HG03139 (cell line): Measurements from ENCODE around the gene APOC4.
"Not testable (repeated sequence)": the region's sequence is repeated elsewhere in the genome, so short reads cannot be mapped to it uniquely, and the experiment has no call there.

Experiments used
- ATAC-seq: cut with Tn5 transposase; IDR thresholded peaks from one replicate; pipeline ENCODE4 v1.9.1; 2021; ENCODE audit not compliant: unreplicated experiment

The APOC4 gene

DNA sequence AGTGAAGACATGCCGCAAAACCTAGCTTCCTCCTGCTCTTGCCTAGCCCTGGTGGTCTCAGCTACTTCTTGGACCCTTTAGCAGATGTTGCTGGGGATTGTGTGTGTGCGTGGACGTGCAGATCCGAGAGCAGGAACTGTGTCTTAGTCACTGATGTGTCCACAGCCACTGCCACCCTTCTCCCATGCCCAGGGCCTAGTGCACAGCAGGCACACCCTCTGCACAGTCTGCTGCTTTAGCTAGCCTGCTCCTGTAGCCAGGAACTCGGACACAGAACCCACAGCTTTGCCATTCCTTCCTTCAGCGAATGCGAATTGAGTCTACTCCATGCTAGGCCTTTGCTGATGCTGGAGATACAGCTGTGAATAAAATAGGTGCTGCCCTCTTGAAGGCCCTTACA, 15.5 kb downstream of the APOC4 start:
- no peak for ATAC-seq

DNA sequence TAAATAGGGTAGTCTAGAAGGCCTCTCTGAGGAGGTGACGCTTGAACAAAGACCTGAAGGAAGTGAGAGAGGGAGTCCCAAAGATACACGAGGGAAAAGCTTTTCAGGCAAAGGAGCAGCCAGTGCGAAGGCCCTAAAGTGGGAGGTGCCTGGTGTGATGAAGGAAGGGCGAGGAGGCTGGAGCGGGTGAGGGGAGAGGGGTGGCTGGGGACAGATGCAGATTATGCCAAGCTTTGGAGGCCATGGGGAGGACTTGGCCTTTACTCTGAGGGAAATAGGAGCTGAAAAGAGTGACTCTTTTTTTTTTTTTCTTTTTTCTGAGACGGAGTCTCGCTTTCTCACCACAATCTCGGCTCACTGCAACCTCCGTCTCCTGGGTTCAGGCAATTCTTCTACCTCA, 16.1 kb downstream of the APOC4 start:
- no peak for ATAC-seq

DNA sequence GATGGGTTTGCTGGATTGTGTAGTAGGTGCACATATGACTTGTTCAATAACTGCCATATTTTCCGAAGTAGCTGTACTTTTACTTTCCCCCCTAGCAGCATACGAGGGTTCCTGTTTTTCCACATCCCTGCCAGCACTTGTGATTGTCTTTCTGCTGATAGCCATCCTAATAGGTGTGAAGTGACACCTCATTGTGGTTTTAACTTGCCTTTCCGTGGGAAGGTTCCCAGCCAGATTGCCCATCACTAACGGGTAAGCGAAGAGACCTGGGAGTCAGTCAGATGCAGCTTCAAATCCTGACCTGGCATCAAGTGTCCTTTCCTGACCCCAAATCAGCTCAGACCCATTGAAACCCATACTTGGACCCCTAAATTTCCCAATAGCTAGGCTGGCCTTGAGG, 17.7 kb downstream of the APOC4 start:
- no peak for ATAC-seq

DNA sequence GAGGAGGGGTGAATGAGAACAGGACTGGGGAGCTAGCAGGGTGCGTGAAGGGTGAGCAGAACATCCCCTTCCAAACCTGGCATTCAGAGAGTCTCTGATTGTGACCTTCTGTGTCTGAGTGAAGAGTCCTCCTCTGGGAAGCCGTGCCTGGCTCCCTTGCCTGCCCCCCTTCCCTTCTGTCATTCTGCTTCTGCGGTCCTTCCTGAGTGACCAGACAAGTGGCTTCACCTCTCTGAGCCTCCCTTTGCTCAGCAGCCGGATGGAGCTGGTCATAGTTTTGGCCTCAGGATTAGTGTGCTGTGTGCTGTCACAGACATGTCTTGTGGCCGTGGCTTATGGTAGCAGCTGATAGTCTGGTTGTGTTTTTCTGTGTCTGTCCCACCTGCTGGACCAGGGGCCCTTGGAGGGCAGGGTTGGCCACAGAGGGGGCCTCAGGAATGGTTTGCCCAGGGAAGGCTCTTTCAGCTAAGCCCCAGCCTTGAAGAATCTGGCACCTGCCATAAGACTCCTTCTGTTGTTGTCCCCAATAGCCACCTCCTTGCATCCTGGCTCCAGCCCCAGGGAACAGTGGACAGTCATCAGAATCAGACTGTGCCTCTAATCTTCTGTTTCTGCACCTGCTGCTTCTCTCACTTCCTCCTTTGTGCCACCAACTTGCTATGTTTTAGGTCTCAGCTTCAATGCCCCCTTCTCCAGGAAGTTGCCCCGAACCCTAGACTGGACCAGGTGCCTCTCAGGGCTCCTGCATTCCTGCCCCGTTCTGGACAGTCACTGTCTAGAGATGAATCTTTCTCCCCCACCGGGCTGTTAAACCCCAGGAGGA, 19.1 kb downstream of the APOC4 start:
- ATAC-seq = no peak

DNA sequence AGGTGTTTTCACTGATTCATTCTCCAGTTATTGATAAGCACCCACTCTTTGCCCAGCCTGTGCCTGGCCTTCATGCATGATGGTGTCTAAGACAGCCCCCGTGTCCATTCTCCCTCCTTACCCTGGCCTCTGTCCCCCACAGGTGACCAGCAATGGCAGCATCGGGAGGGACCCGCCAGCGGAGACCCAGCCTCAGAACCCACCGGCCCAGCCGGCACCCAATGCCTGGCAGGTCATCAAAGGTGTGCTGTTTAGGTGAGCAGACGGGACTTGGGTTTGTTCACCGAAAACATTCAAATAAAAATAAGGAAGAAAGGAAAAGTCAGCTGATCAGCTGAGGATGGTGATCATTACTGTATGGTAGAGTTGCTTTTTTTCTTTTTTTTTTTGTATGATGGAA, 19.8 kb downstream of the APOC4 start:
- no peak for ATAC-seq

DNA sequence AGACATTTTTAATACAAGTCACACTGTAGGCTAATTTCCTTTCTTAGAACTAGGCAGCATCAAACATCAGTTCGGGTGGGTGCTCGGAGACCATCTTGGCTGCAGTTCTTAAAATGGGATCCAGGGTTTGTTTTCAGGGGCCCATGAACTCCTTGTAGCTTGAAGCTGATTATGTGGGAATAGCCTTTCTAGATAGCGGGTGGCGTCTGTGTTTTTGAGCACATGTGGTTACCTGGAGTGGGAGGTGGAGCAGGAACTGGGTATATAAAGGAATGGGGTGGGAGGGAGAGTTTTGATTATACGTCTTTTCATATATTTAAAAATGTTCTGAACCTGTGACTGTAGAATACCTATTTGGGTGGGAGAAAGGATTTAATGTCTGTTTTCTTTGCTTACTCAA, 26.1 kb downstream of the APOC4 start:
- no peak for ATAC-seq

DNA sequence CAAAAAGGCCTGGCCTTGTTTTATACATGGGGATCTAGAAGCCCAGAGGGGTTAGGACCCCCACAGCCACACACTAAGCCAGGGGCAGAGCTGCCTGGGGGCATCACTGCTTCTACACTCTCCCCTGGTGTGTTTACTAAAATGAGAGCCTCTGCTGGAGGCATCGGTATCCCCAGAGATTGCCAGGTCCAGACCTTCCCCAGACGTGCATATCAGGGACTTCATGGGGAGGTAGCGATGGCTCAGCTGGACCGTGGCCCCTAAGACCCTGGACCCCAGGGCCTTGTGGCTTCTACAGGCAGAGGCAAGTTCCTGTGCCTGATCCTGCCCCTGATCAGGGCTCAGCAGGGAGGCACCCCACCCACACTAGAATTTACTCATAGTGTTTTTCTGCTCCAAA, 26.6 kb downstream of the APOC4 start:
- no peak for ATAC-seq

DNA sequence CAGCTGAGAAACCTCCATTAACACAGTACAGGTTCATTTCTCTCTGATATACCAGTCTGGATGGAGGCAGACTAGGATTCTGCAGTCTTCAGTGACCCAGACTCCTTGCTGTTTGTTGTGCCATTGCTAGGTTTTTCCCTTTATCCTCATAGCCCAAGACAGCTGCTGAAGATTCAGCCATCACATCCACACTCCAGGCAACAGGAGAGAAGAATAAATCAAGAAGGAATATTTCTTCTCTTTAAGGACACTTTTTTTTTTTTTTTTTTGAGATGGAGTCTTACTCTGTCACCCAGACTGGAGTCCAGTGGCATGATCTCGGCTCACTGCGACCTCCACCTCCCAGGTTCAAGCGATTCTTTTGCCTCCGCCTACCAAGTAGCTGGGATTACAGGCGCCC, 27.4 kb downstream of the APOC4 start:
- no peak for ATAC-seq

DNA sequence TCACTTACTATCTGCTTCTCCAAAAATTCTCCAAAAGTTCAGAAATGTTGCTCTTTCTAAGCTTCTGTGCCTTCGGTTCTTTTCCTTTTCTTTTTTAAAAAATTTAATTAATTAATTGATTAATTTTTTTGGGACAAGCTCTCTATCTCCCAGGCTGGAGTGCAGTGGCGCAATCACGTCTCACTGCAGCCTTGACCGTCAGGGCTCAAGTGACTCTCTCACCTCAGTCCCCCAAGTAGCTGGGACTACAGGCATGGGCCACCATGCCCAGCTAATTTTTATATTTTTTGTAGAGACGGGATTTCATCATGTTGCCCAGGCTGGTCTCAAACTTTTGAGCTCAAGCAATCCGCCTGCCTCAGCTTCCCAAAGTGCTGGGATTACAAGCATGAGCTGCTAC, 29.4 kb downstream of the APOC4 start:
- not testable (repeated sequence) for ATAC-seq

DNA sequence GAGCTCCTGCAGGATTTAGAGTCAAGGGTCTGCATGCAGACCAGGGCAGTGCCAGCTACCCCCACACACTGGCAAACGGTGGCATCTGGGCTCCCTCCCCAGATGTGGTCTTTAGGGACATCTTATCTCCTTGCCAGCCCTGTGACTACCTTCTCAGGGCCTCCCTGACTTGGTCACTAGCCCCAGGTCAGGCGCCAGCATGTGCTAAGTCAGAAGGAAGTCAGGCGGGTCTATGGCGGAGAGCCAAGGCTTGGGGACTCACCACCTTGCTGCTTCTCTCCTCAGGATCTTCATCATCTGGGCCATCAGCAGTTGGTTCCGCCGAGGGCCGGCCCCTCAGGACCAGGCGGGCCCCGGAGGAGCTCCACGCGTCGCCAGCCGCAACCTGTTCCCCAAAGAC, 30.8 kb downstream of the APOC4 start:
- ATAC-seq = no peak

DNA sequence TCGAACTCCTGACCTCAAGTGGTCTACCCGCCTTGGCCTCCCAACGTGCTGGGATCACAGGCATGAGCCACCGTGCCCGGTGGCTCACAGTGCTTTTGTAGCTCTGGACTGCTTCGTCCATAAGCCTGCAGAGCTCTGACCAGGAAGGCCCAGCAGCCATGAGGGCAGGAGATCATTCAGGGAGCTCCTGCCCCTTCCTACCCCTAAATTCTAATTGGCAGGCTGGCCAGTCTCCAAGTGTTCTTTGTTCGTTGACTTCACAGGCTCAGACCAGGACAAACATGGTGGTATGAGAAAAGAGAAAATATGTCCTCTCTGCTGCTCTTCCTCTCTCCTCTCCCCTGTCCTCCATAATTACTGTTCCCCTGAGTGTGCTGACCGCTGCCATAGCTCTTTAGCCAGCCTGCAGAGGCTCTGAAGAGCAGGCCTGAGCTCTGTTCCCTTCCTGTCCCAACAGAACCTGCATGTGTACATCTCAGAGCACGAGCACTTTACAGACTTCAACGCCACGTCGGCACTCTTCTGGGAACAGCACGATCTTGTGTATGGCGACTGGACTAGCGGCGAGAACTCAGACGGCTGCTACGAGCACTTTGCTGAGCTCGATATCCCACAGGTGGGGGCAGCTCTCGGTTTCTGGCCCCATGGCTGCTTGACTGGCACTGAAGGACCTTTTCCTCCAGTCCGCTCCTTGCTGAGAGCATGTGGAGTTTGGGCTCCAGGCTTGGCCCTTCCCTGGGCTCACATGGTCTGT, 32.1 kb downstream of the APOC4 start:
- ATAC-seq = no peak

DNA sequence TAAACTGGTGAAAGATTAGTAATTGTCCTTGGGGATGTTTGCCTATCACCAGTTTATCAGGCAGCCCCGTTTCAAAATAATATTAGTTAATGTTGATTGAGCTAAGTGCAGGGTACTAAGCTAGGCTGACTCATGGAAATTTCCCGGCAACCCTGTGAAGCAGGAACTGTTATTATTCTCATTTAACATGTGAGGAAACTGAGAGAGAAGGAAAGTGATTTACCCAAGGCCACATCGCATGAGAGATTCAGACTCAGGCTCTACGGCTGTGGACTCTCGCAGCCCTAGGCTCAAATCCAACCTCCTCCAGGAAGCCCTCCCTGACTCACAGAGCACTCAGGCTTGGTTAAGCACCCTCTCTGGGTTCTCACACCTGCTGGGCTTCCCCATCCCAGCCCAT, 32.8 kb downstream of the APOC4 start:
- no peak for ATAC-seq

DNA sequence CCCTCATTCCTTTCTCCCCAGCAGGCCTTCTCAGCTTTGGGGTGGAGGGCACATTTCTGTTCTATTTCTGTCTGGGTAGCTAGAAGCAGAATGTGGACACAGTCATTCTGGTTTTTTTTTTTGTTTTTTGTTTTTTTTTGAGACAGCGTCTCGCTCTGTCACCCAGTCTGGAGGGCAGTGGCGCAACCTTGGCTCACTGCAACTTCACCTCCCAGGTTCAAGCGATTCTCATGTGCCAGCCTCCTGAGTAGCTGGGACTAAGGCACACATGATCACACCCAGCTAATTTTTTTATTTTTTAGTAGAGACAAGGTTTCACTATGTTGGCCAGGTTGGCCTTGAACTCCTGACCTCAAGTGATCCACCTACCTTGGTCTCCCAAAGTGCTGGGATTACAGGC, 33.4 kb downstream of the APOC4 start:
- no peak for ATAC-seq

DNA sequence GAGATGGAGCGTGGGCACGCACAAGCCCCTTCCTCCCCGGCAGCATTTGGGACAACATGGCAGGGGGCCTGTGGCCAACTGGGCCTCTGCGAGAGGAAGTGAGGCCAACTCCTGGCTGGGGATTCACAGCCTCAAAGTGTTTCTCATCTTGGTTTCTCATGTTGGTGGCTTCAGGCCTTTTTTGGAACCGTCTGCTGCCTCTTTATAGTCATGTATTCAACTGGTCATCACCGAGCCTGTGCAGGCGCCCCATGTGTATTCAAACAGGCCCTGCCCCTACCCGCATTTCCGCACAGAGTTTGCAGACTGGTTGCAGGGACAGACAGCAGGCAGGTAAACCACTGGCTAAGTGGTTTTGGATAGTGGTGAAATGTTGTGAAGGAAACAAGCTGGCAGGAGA, 42.0 kb downstream of the APOC4 start:
- no peak for ATAC-seq

DNA sequence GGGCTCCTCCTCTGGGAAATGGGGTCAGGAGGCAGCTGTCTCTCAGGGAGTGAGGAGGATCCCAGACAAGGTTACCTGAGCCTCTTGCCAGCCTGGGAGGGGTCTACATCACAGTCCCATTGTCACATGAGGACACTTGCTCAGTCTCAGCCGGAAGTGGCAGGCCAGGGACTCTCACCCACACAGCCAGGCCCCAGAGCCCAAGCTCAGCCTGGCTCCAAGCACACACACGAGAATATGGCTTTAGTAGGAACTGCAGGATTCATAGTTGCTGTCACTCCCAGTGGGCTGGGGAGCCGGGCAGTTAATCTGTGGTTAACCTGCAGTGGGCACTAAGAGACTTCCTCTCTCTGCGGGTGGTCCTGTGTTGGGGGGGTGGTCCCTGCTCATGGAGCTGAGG, 43.4 kb downstream of the APOC4 start:
- ATAC-seq = no peak

DNA sequence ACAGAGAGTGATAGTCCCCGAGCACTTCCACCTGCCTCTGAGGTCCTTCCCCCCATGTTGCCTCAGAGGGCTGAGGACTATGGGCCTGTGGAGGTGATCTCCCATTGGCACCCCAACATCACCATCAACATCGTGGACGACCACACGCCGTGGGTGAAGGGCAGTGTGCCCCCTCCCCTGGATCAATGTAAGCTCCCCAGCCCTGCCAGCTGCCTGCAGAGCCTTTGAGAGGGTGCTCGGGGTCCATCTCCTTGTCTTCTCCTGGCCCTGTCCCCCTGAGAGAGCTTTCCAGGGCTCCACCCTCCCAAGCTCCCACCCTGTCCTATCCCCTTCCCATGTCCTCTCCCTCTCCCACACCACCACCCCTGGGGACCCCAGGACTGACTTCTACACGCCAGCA, 44.4 kb downstream of the APOC4 start:
- no peak for ATAC-seq

DNA sequence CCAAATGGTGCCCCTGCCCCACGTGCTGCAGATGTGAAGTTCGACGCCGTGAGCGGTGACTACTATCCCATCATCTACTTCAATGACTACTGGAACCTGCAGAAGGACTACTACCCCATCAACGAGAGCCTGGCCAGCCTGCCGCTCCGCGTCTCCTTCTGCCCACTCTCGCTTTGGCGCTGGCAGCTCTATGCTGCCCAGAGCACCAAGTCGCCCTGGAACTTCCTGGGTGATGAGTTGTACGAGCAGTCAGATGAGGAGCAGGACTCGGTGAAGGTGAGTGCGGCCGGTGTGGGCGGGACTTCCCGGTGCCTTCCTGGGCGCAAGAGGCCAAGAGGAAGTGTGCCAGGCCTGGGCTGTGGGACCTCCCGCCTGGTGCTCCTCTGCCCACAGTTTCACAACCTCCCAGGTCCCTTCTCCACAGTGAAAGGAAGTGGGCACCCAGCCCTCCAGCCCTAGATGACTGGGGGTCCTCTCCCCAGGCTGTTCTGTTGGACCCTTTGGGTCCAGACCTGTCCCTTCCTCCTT, 45.2 kb downstream of the APOC4 start:
- no peak for ATAC-seq

DNA sequence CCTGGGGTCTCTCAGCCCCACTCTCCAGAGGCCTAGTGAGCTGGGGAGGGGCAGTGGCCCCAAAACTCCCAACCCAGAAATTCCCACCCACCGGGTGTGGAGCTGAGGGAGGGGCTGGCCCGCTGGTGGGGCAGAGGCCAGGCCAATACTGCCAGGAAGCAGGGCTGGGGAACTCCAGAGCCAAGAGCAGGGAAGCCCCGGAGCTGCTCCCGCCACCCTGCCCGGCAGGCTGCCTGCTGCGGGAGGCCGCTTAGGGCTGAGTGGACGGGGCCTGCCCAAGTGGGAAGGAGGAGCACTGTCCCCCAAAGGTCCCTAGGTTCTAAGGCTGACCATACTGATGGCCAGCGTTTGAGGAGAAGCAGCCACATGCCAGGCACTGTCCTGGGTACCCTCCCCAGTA, 46.2 kb downstream of the APOC4 start:
- ATAC-seq = no peak

DNA sequence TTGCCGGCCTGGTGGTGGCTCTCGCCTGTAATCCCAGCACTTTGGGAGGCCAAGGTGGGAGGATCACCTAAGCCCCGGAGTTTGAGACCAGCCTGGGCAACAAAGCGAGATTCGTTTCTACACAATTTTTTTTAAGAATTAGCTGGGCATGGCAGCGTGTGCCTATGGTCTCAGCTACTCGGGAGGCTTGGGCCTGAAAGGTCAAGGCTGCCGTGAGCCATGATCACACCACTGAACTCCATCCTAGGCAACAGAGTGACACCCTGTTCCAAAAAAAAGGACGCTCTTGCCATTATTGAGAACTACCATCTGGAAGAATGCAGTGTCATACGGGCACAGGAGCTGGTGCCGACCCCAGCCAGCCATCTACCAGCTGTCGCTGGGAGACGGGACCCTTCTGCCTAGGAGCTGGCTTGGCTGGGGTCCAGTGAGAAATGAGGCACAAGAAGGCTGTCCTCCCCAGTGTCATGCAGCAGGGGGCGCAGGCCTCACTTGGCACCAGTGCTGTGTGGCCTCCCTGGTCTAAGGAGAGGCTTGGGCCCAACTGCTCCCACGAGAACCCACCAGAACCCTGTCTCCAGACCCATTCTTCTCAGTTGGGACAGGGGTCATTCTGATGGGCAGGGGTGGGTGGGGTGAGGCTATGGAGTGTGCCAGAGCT, 47.0 kb downstream of the APOC4 start:
- ATAC-seq = no peak

DNA sequence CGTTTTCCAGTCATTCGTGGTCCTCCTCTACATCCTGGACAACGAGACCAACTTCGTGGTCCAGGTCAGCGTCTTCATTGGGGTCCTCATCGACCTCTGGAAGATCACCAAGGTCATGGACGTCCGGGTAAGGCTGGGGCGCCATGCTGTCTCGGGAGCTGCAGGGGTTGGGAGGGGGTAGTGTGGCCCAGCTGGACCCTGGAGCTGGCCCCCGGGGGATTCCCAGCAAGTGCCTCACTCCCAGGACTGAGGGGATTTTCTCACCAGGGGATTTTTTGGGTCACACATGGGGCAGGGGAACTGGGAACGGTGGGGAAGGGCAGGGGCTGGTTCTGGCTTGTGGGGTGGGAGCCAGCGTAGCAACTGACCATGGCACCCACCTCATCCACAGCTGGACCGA, 48.4 kb downstream of the APOC4 start:
- ATAC-seq = no peak

DNA sequence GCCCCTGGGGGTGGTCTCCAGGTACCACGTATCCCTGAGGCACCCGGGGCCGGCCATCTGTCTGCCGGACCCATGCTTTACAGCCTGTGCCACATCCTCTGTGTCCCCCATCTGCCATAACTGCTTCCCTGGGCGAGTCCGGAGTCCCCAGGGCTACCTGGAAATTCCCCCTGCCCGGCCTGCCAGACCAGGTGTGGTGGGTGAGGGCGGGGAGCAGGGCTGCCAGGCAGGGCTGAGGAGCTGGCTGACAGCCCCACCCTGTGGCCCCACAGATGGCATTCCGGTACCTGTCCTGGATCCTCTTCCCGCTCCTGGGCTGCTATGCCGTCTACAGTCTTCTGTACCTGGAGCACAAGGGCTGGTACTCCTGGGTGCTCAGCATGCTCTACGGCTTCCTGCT, 48.9 kb downstream of the APOC4 start:
- ATAC-seq = no peak
